Stimulated activated CD4-positive, alpha-beta T cell treated with anti-CD3 and anti-CD28 coated beads, TNF-alpha, amount 100 ng/mL, for 24 hours (primary cell): ENCODE data around the gene TSSC4.

Experiments
- DNase-seq, 3 experiments: peaks; one replicate each; pipeline ENCODE4 v3.0.0-alpha.2; 2020; ENCODE audit warnings: low read depth in 3 of 3

Gene TSSC4

DNA sequence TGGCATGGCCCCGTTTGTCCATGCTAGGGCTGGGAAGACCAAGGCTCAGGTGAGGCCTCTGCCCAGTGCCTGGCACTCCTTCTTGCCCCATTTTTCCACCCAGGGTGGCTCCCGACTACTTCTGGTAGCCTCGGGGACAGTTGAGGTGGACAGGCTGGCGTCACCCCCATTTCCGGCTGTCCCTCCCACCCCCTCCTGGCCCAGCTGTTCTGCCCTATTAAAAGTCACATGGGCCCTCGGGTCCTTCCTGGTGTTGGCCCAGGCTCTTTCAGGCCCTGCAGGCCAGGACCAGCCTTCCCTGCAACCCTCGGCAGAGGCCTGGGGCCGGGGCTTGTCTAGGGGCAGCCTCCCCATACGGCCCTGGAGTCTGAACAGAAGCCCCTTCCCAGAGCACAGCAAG, 14.0 kb upstream of the TSSC4 start:
- DNase-seq = no peak

- DNase-seq = no peak
Measured at GRCh38 chr11:2387266-2387987, 13.1 kb upstream of the TSSC4 start.

DNA sequence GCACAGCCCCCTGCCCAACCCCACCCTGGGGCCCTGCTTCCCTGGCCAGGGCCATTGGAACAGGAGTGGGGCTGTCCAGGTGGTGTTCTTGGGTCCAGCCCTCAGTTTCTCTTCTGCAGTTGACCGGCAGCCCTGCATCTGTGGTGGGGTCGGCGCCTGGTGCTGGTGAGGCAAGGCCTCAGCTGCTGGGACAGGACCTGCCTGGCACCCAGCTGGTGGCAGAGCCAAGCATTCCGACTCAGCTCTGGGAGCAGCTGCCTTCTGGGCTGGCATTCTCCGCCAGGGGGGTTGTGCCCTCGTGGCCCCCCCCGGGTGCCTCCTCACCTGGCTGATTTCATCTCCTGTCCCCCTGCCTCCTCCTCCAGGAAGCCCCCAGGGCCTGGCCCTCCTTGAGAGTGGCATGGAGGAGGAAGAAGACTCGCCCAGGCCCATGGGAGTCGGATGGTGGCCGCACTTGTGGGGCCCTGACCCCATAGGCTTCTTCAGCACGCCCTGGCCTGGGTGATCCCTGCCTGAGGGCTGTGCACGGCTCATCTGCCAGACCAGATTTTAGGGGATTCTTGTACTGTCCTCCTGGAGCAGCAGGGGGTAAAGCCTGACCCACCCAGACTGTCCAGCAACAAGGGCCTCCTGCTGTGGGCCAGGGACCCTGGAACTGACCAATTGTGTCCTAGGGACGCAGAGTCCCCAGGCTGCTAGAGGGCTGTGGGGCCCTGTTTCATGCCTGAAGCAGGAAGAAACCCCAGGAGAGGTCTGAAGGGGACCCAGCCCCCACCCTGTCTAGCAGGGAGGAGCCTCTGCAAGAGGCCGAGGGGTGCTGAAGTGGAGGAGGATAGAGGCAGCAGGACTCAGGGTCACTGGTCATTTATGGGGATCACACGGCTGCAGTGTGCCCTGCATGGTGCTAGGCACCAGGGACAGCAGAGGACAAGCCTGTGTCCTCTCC, 11.8 kb upstream of the TSSC4 start:
- DNase-seq = no peak

DNA sequence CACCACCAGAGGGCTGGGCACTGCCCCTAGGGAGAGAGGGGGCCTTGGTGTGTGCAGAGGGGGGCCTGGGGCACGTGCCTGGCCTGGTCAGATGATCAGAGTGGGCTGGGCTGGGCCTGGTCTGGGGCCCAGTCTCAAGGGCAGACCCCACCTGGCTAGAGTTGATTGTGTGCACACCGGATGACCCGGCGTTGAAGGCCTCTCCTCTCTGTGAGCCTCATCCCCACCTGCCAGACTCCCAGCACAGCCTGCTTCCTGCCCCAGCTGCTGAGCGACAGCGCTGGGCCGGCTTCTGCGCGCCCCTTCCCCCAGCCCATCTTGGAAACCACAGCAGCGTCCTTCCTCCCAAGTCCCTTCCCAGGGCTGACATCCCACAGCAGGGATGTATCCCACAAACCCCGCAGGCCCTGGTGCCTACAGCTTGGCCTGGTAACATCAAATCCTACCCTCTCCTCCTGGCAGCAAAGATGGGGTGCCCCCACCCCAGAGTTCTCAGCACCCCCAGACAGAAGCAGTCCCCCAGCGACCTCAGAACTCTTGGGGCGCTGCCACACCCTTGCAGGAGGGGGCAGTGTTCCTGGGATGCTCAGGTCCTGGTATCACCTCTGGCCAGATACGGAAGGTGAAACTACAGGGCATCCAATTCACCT, 11.0 kb upstream of the TSSC4 start:
- no peak for DNase-seq

DNA sequence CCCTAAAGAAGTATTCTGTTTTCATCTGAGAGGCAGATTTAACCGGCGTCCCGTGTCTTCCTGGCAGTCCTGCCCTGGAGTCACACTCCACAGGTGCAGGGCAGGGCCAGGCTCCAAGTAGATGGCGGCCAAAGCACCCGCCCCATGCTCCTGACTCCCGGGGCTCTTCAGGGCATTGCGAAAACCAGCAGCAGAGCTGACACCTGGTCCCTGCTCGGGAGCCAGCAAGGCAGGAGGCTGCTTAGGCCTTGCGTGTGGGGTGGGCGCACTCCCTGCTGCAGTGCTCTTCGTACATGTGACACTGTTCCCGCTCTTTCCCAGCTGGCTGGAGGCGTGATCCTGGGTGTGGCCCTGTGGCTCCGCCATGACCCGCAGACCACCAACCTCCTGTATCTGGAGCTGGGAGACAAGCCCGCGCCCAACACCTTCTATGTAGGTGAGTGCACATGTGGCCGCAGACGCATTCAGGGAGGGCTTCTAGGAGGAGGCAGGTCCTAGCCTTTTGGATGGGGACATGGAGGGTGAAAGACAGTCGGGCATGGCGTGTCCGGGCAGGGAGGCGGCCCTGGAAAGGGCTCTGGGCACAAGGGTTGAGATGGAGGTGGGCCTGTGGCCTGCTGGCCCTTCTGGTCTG, 10.3 kb upstream of the TSSC4 start:
- DNase-seq = no peak

- no peak for DNase-seq
Measured at GRCh38 chr11:2390725-2391151, 9.8 kb upstream of the TSSC4 start.

GRCh38 chr11:2391181-2391975, 9.2 kb upstream of the TSSC4 start:
- DNase-seq = no peak

GRCh38 chr11:2392241-2392959, 8.2 kb upstream of the TSSC4 start:
- no peak for DNase-seq

DNA sequence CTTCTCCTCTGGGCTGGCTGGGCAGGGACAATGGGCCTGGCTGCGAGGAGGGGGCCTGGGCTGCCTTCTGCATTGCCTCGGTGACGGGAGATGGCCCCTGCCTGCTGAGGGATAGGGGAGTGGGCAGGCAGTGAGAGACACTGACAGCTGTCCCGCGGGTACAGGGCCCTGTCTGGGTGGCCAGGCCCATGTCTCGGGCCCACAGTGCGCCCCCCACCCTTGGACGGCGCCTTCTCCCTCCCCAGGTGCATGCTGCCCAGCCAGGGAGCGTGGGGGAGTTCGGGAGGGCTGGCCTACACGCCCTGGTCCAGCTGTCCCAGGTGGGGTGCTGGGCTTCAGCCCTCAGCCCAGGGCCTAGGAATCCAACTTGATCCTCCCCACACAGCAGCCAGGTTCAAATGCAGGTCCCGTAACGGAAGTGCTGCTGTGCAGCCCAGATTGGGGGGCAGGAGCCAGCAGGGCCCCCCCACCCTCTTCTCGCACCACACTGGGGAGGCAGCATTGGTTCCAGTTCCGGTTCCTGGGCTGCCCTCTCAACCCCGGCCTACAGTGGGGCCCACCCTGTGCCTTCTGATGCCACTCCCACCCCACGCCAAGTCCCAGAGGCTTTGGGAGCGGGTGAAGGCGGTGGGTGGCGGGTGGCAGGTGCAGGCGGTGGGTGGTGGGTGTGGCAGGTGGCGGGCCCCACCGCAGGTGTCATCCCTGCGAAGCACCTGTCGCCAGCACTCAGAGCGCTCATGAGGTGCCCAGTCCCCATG, 7.3 kb upstream of the TSSC4 start:
- DNase-seq = no peak

GRCh38 chr11:2393941-2394817, 6.4 kb upstream of the TSSC4 start:
- no peak for DNase-seq

DNA sequence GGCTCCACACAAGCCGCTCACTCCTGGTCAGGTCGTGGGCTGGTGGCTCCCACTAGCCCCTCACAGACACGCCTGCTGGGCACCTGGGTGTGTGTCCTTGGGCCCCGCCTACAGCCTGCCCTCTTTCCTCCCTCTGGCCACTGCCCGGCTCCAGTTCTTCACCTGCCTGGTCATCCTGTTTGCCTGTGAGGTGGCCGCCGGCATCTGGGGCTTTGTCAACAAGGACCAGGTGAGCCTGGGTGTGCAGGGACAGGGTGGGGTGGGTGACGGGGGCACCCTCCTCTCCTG, 5.8 kb upstream of the TSSC4 start:
- no peak for DNase-seq

GRCh38 chr11:2395211-2395730, 5.3 kb upstream of the TSSC4 start:
- no peak for DNase-seq

GRCh38 chr11:2395856-2396255, 4.7 kb upstream of the TSSC4 start:
- DNase-seq = no peak

DNA sequence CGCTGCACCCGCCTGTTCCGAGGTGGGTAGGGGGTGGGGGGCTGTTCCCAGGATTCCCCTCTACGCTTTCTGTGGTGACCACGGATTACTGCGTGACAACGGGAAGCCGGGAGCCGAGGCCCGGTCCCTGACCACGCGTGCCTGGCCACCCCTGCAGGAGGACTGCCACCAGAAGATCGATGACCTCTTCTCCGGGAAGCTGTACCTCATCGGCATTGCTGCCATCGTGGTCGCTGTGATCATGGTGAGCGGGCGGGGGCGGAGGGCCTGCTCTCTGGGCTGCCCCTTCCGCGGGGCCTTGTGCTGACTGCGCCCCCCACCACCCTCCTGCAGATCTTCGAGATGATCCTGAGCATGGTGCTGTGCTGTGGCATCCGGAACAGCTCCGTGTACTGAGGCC, 4.1 kb upstream of the TSSC4 start:
- no peak for DNase-seq

- DNase-seq = no peak
Measured at GRCh38 chr11:2397005-2397404, 3.5 kb upstream of the TSSC4 start.

DNA sequence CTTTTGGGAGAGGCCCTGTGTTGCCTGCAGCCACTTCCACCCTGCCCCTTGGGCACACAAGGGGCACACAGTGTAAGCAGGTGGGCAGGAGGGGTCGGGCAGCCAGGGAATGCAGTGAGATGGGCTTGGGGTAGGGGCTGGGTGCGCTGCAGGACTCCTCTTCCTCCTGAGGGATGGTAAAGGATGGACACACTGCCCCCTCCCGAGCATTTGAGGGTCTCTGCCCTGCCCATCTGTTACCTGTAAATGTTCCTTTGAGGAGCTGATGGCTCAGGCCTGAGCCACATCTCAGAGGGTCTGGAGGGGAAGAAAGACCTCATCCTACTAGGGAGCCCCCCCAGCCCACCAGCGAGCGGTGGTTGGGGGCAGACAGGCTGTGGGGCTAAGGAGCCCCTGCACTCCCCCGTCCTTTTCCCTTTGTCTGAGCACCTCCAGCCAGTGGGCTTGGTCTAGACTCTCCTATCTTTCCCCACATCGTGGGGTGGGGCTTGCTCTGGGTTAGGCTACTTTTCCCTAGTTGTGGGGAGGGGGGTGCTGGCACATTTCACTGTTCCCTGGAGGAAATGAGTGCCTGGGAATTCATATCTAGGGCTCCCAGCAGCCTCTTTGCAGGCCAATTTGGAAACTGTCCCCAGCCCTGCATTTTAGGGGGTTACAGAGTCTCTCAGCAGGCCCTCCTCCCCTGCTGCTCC, 1.7 kb upstream of the TSSC4 start:
- DNase-seq = no peak

DNA sequence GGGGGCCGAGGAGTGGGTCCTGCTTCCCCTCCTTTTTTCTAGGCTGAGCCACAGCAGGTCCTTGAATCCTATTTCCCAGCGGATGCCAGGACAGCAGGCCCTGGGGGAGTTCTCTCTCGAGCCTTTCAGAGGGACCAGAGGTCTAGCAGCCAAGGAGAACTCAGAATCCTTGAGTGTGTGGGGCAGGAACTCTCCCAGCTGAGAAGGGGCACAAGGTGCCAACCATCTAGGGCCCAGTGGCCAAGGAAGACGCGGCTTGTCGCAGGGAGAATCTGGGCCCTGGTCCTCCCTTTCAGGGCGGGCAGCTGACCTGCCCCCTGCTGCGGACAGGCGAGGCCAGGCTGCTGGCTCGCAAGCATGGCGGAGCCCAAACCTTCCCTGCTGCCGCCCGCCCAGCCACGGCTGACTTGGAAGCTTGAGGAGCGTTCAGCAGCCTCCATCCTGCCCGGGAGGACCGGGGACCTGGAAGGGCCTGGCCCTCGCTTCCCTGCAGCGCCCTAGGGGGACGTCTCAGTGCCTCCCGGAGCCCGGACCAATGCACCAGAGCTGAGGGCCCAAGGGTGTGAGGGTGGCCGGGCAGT, 972 bp upstream of the TSSC4 start:
- no peak for DNase-seq
